Measurements from ENCODE around the gene LPGAT1. TPM values are rescaled to one million over a fixed set of nuclear protein-coding genes. Genes with fewer than 3 reads are reported as not detected.

The LPGAT1 gene
- total RNA-seq, 1 donor from 2014 or later = 35.5 TPM

DNA sequence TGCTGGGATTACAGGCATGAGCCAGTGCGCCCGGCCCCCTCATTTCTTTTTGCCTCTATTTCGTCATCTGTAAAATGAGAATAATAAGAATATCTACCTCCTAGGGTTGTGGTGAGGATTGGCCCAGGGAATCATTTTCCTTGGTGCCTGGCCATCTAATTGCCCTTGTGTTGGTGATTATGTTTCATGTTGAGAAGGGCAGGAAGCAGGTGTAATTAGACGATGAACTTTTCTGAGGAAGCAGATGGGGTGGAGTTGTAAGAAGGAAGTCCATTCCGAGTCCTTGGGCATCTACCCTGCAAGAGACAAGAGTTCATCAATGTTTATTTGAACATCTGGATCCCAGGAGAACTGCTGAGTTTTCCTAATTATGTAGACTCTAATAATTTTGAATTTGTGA is 116.4 kb downstream of the LPGAT1 start:
- TF ChIP-seq, protein P1, sequence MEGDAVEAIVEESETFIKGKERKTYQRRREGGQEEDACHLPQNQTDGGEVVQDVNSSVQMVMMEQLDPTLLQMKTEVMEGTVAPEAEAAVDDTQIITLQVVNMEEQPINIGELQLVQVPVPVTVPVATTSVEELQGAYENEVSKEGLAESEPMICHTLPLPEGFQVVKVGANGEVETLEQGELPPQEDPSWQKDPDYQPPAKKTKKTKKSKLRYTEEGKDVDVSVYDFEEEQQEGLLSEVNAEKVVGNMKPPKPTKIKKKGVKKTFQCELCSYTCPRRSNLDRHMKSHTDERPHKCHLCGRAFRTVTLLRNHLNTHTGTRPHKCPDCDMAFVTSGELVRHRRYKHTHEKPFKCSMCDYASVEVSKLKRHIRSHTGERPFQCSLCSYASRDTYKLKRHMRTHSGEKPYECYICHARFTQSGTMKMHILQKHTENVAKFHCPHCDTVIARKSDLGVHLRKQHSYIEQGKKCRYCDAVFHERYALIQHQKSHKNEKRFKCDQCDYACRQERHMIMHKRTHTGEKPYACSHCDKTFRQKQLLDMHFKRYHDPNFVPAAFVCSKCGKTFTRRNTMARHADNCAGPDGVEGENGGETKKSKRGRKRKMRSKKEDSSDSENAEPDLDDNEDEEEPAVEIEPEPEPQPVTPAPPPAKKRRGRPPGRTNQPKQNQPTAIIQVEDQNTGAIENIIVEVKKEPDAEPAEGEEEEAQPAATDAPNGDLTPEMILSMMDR (conservative IDR thresholded peaks at IDR 0.05; ENCODE audit: low read depth, low read length) = no peak
- H3K4me3 ChIP-seq (ENCODE audit: low read depth, low read length) = no peak overlapping the region
- DNase-seq (ENCODE audit: low read depth) = no peak

DNA sequence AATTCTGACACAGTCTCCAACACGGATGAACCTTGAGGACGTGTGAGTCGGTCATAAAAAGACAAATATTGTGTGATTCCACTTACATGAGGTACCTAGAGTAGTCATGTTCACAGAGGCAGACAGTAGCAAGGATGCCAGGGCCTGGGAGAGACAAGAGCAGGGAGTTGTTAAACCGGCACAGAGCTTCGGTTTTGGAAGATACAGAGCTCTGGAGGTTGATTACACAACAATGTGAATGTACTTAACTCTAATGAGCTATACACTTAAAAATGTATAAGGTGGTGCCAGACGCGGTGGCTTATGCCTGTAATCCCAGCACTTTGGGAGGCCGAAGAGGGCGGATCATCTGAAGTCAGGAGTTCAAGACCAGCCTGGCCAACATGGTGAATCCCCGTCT is 117.3 kb downstream of the LPGAT1 start:
- TF ChIP-seq, protein P1 (conservative IDR thresholded peaks at IDR 0.05; ENCODE audit: low read depth, low read length) = no peak
- no peak for DNase-seq (ENCODE audit: low read depth)
- no peak overlapping the region for H3K4me3 ChIP-seq (ENCODE audit: low read depth, low read length)

DNA sequence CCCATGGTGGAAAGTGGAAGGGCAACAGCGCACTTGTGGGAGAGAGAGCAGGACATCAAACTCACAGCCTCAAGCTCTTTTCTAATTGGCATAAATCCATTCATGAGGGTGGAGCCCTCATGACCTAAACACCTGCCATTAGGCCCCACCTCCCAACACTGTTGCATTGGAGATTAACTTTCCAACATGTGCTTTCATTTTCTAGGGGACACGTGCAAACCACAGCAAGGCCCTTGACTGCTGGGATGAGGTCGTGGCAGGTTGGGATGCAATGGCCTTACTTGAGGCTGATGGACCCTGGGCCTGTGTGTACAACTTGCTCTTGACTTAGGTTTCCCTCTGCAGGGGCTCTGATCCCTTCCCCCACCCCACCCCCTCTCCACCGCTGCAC is 119.3 kb downstream of the LPGAT1 start:
- TF ChIP-seq, protein P1 (conservative IDR thresholded peaks at IDR 0.05; ENCODE audit: low read depth, low read length) = no peak
- no peak for DNase-seq (ENCODE audit: low read depth)

DNA sequence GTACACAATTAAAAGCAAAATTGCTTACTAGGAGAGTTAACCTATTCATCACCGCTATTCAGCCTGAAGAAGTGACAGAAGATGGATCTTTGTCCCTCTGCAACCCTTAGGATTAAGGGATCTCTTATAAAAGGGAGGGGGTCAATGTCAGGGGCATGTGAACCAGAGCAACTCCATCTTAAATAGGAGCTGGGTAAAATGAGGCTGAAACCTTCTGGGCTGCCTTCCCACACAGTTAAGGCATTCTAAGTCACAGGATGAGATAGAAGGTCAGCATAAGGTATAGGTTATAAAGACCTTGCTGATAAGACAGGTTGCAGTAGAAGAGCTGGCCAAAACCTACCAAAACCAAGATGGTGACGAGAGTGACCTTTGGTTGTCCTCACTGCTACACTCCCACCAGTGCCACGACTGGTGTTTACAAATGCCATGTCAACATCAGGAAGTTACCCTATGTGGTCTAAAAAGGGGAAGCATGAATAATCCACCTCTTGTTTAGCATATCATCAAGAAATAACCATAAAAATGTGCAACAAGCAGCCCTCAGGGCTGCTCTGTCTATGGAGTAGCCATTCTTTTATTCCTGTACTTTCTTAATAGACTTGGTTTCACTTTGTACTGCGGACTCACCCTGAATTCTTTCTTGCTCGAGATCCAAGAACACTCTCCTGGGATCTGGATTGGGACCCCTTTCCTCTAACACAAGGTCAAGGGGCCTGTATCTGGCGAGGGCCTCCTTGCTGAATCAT is 119.8 kb downstream of the LPGAT1 start:
- TF ChIP-seq, protein P1 (conservative IDR thresholded peaks at IDR 0.05; ENCODE audit: low read depth, low read length) = no peak
- no peak overlapping the region for H3K4me3 ChIP-seq (ENCODE audit: low read depth, low read length)
- DNase-seq (ENCODE audit: low read depth) = no peak

More for the DNA sequence above, 119.3 kb downstream of the LPGAT1 start:
- H3K4me3 ChIP-seq (ENCODE audit: low read depth, low read length) = no peak overlapping the region

DNA sequence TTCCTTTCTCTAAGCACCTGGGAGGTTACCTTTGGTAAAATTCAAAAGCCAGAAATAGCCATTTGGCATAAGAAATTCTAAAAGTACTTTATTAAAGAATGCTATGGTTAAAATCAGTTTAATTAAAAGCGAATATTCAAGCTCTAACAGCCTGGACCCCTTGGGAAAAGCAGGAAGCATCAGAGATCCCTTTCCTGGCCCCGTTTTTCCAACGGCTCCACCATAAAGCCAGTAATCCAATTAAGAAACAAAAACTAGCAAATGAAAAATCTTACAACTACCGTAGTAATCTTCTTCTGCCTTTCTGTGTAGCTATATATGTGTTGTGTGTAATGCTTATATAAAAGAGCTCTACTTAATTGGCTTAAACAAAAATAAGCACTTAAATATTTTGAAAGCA is 121.6 kb downstream of the LPGAT1 start:
- no peak overlapping the region for H3K4me3 ChIP-seq (ENCODE audit: low read depth, low read length)
- TF ChIP-seq, protein P1 (conservative IDR thresholded peaks at IDR 0.05; ENCODE audit: low read depth, low read length) = no peak
- DNase-seq (ENCODE audit: low read depth) = no peak

DNA sequence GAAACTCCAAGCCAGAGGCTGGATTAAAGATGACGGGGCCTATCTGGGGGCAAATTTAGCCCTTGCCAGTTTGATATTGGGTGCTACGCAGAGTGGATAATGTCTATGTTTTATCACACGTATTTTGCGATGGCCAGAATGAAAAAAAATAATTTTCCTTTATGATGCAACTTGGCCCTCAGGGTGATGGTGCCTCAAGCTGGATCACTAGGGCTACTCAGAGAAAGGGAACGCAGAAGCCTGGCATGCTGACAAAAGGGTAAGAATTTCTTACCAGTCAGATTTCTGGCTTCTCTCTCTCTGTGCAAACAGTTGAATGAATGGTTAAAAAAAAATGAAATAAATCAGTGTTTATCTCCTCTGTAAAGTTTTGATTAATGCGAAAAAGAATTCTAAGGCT is 122.6 kb downstream of the LPGAT1 start:
- H3K4me3 ChIP-seq (ENCODE audit: low read depth, low read length) = no peak overlapping the region
- DNase-seq (ENCODE audit: low read depth) = no peak
- TF ChIP-seq, protein P1 (conservative IDR thresholded peaks at IDR 0.05; ENCODE audit: low read depth, low read length) = no peak
